Endothelial cell of umbilical vein (primary cell): ENCODE data around the gene LRG1. TPM values are rescaled to one million over a fixed set of nuclear protein-coding genes. Genes with fewer than 3 reads are reported as not detected.

ENCODE experiments used
- BruUV-seq: library from RNA; stranded (reverse); fragments of 400-500 nt; replicated peaks from 2 replicates; lab custom pipeline; 2021; lab: Mats Ljungman, UMichigan
- CTCF ChIA-PET: fragments of 300-600, 350-600 bp; sonication (Branson Sonifier 250); formaldehyde crosslinking; loops from one replicate; lab custom pipeline; 2021; ENCODE audit warnings: antibody characterized with exemption, inconsistent platforms; lab: Charles Lee
- POLR2A ChIA-PET: fragments of 300-600, 350-600 bp; sonication (Branson Sonifier 250); formaldehyde crosslinking; loops from one replicate; lab custom pipeline; 2021; ENCODE audit warnings: antibody characterized with exemption, inconsistent platforms; lab: Charles Lee
- DNase-seq: peaks from one replicate; pipeline ENCODE4 v3.0.0-alpha.2; 2011; ENCODE audit warnings: low read depth, low spot score
- FAIRE-seq: peaks from 2 replicates; lab custom pipeline; 2011; peaks lifted over from hg19 to GRCh38; lab: Jason Lieb, UNC
- H2AFZ ChIP-seq: 2 replicates; pipeline ENCODE4 v1.6.0; 2012; ENCODE audit warnings: low read depth, low read length, control low read depth, inconsistent platforms
- H3K27ac ChIP-seq: 2 replicates; pipeline ENCODE4 v1.5.1; 2011; ENCODE audit warnings: low read depth, mild to moderate bottlenecking, control low read depth, low read length, moderate library complexity; ENCODE audit not compliant: insufficient read depth
- H3K27me3 ChIP-seq, 2 experiments: 2 replicates each; pipeline versions ENCODE4 v1.6.0 to v1.6.1; 2011; ENCODE audit warnings: low read length in 2 of 2, mixed read lengths in 1 of 2; ENCODE audit not compliant: control insufficient read depth in 2 of 2, insufficient read depth in 2 of 2
- H3K36me3 ChIP-seq, 2 experiments: 2 replicates in 1 of 2; 3 replicates in 1 of 2; pipeline ENCODE4 v1.5.1; 2011; ENCODE audit warnings: low read length in 2 of 2, mild to moderate bottlenecking in 1 of 2, moderate library complexity in 1 of 2; ENCODE audit not compliant: control insufficient read depth in 2 of 2, insufficient read depth in 2 of 2; ENCODE audit errors: extremely low read depth in 1 of 2
- H3K4me1 ChIP-seq: 3 replicates; pipeline ENCODE4 v1.5.1; 2011; ENCODE audit warnings: mild to moderate bottlenecking, low read length; ENCODE audit not compliant: control insufficient read depth, insufficient read depth; ENCODE audit errors: extremely low read depth
- H3K4me2 ChIP-seq: 2 replicates; pipeline ENCODE4 v1.6.1; 2011; ENCODE audit warnings: low read length, control low read depth, mixed read lengths; ENCODE audit not compliant: insufficient read depth
- H3K4me3 ChIP-seq, 3 experiments: fragments of 200-600 bp in 1 of 3; sonication (generic), shearing (Covaris generic) in 1 of 3; replicated peaks in 1 of 3; 2 replicates each; pipeline ENCODE4 v1.5.1; 2011 to 2016; ENCODE audit warnings: control low read depth in 3 of 3, low read length in 3 of 3, mild to moderate bottlenecking in 2 of 3, inconsistent platforms in 1 of 3, low read depth in 1 of 3, moderate library complexity in 1 of 3; ENCODE audit not compliant: insufficient read depth in 1 of 3
- H3K79me2 ChIP-seq: 2 replicates; pipeline ENCODE4 v1.6.0; 2012; ENCODE audit warnings: low read length, inconsistent platforms; ENCODE audit not compliant: control insufficient read depth, insufficient read depth
- H3K9ac ChIP-seq: replicated peaks from 2 replicates; pipeline ENCODE3; 2011; ENCODE audit warnings: low read length, control low read depth; ENCODE audit not compliant: insufficient read depth; ENCODE audit errors: extremely low read depth
- H3K9me1 ChIP-seq: replicated peaks from 3 replicates; pipeline ENCODE4 v1.6.0; 2011; ENCODE audit warnings: mild to moderate bottlenecking, low read length; ENCODE audit not compliant: control insufficient read depth, insufficient read depth; ENCODE audit errors: extremely low read depth
- H3K9me3 ChIP-seq: replicated peaks from 2 replicates; pipeline ENCODE4 v1.5.1; 2012; ENCODE audit warnings: low read length, inconsistent platforms; ENCODE audit not compliant: control insufficient read depth, insufficient read depth
- H4K20me1 ChIP-seq: replicated peaks from 2 replicates; pipeline ENCODE3; 2011; ENCODE audit warnings: mild to moderate bottlenecking, low read length; ENCODE audit not compliant: control insufficient read depth, insufficient read depth; ENCODE audit errors: extremely low read depth
- EZH2 ChIP-seq: IDR thresholded peaks from 2 replicates; pipeline ENCODE4 v1.6.1; 2012; ENCODE audit warnings: borderline replicate concordance, low read depth, mild to moderate bottlenecking, moderate library complexity, low read length, inconsistent platforms; ENCODE audit not compliant: severe bottlenecking
- FOS ChIP-seq: IDR thresholded peaks from 2 replicates; pipeline ENCODE4 v1.6.1; 2011; ENCODE audit warnings: mild to moderate bottlenecking, low read length, moderate library complexity, borderline replicate concordance; ENCODE audit not compliant: insufficient read depth
- GATA2 ChIP-seq: IDR thresholded peaks from 2 replicates; pipeline ENCODE4 v1.7.0; 2011; ENCODE audit warnings: low read depth, mild to moderate bottlenecking, moderate library complexity, mixed read lengths, low read length; ENCODE audit not compliant: insufficient read length, insufficient read depth
- JUN ChIP-seq: IDR thresholded peaks from 2 replicates; pipeline ENCODE4 v1.6.1; 2011; ENCODE audit warnings: borderline replicate concordance, low read depth; ENCODE audit not compliant: insufficient read length, insufficient read depth
- MYC ChIP-seq: IDR thresholded peaks from one replicate; pipeline ENCODE4 v1.6.1; 2011; ENCODE audit warnings: mild to moderate bottlenecking, low read depth, low read length
- POLR2A ChIP-seq: IDR thresholded peaks from 2 replicates; pipeline ENCODE4 v1.6.1; 2012; ENCODE audit warnings: low read depth, mild to moderate bottlenecking, control low read depth, low read length
- POLR2AphosphoS5 ChIP-seq: IDR thresholded peaks from 2 replicates; pipeline ENCODE4 v1.6.1; 2012; ENCODE audit warnings: low read depth, mild to moderate bottlenecking, control low read depth, low read length, moderate library complexity; ENCODE audit not compliant: insufficient read depth
- dilution Hi-C: fragments of 300-500 bp; cut with MboI; formaldehyde crosslinking; loops from one replicate; pipeline ENCODE4 v1.15.0; 2019; ENCODE audit warnings: low sequenced_read_pairs; ENCODE audit not compliant: extremely low pct_ligation_motif_present
- intact Hi-C: fragments of 100-400 bp; cut with micrococcal nuclease; formaldehyde crosslinking; loops from one replicate; pipeline ENCODE4 v1.10.0; 2022
- polyA plus RNA-seq, 4 experiments: library from polyadenylated mRNA; depleted of rRNA in 3 of 4; stranded (reverse) in 3 of 4; unstranded in 1 of 4; fragments of >200 nt; gene quantifications; 2 replicates each; pipeline versions ENCODE4 v1.2.1 to v1.2.3, GENCODE V29; 2011 to 2012; ENCODE audit warnings: missing spikeins in 1 of 4
- total RNA-seq: library from RNA; stranded (reverse); gene quantifications from 2 replicates; pipeline ENCODE4 v1.2.3, GENCODE V29; 2021
- TF ChIP-seq, protein P1 (sequence below), 2 donors: IDR thresholded peaks; 1 replicate in 1 of 2; 2 replicates in 1 of 2; pipeline ENCODE4 v1.5.1; 2011; ENCODE audit warnings: low read length in 2 of 2, mild to moderate bottlenecking in 2 of 2, moderate library complexity in 2 of 2, control low read depth in 1 of 2, inconsistent platforms in 1 of 2, low read depth in 1 of 2; ENCODE audit not compliant: insufficient read depth in 1 of 2; ENCODE audit errors: extremely low read depth in 1 of 2
- TF ChIP-seq, protein P2 (sequence below): IDR thresholded peaks from 2 replicates; pipeline ENCODE4 v1.6.1; 2011; ENCODE audit not compliant: insufficient read depth, insufficient read length

Gene LRG1
- total and polyA plus RNA-seq, 2 donors (not counting 3 experiments of a cell fraction or from before 2014, with no cell fraction given), result 0.21 to 0.31 TPM

DNA sequence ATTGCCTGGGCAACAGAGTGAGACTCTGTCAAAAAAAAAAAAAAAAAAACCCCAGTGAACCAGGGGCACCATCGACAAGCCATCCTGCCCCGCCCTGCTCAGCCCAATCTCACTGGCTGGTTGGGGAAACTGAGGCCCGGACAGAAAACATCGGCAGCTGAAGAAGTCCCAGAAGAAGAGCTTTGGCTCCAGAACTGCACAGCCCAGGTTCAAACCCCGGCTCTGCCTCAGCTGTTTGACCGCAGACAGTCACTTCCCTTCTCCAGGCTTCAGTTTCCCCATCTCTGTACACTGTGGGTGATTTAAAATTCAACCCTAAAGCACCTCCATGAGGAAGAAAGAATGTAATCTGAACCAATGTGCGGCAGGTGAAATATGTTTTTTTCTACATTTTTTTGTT lies 29.1 kb upstream of the LRG1 start:
- no peaks in the 10 kb centered on the region for H3K27me3 ChIP-seq
- intact Hi-C loops, result no loop called here
- no peak for FAIRE-seq
- no peak overlapping the region for H3K4me3 ChIP-seq
- no peaks in the 10 kb centered on the region for H4K20me1 ChIP-seq
- ChIA-PET POLR2A (no interaction called here), CTCF (interaction anchor here (0.7 to 7.1 kb wide), 11 partner anchors 8 to 98 kb away, joined by 3 to 66 read pairs (median 4); partner anchors contain the start of gene SEMA6B)
- no peak overlapping the region for H2AFZ ChIP-seq
- H3K9me1 ChIP-seq, result no peaks in the 10 kb centered on the region
- no peak overlapping the region for H3K27ac ChIP-seq
- H3K9ac ChIP-seq, result no peak overlapping the region
- peaks cover 19% of the 10 kb centered on the region for H3K4me1 ChIP-seq
- H3K9me3 ChIP-seq, result no peaks in the 10 kb centered on the region
- BruUV-seq, result no TSS peak
- peaks cover 3% of the 10 kb centered on the region for H3K79me2 ChIP-seq
- H3K36me3 ChIP-seq, result peaks cover 0 to 3% of the 10 kb centered on the region in 2 experiments
- no peak for DNase-seq
- dilution Hi-C loops, result no loop called here
- no peak for TF ChIP-seq JUN
- TF ChIP-seq, protein P1, sequence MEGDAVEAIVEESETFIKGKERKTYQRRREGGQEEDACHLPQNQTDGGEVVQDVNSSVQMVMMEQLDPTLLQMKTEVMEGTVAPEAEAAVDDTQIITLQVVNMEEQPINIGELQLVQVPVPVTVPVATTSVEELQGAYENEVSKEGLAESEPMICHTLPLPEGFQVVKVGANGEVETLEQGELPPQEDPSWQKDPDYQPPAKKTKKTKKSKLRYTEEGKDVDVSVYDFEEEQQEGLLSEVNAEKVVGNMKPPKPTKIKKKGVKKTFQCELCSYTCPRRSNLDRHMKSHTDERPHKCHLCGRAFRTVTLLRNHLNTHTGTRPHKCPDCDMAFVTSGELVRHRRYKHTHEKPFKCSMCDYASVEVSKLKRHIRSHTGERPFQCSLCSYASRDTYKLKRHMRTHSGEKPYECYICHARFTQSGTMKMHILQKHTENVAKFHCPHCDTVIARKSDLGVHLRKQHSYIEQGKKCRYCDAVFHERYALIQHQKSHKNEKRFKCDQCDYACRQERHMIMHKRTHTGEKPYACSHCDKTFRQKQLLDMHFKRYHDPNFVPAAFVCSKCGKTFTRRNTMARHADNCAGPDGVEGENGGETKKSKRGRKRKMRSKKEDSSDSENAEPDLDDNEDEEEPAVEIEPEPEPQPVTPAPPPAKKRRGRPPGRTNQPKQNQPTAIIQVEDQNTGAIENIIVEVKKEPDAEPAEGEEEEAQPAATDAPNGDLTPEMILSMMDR (IDR thresholded peaks at IDR 0.05; ENCODE audit: extremely low read depth in 1 of 2, insufficient read depth in 1 of 2, low read depth in 1 of 2, low read length in 2 of 2), result no peak
- no peak for TF ChIP-seq MYC
- TF ChIP-seq FOS, result no peak
- no peak for TF ChIP-seq GATA2
- TF ChIP-seq, protein P2, sequence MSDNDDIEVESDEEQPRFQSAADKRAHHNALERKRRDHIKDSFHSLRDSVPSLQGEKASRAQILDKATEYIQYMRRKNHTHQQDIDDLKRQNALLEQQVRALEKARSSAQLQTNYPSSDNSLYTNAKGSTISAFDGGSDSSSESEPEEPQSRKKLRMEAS, result no peak
- TF ChIP-seq POLR2AphosphoS5, result no peak
- no peak for TF ChIP-seq EZH2
- no peak for TF ChIP-seq POLR2A
- no peak overlapping the region for H3K4me2 ChIP-seq
